ENCODE data around the gene FRMD4B. TPM values are rescaled to one million over a fixed set of nuclear protein-coding genes. Genes with fewer than 3 reads are reported as not detected.
A peak's percentile ranks its signal among the peaks of the same experiment; 100 is the strongest.

The FRMD4B gene
- total RNA-seq, 2 experiments from 2014 or later: not detected

DNA sequence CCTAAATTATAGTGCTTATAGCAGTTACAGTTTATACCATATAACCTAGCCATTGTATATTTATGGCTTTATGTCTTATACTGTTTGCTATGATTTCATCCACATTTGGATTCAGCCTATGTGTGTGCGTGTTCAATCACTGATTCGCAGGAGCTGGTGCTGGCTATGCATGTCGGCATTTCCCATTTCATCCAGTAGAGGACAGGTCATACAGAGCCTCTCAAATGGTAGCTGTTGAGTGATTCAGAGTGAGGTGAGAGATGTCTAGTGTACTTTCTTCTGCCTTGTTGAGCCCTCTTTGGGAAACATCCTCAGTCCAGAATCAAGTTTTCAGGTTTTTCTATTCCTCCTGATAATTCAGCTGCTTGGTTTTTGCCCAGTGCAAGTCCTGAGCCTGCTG, 76.1 kb downstream of the FRMD4B start:
- ChIA-PET POLR2A (interaction anchor here (0.7 kb wide), 2 partner anchors 11 to 531 kb away, joined by 3 to 4 read pairs; no protein-coding TSS in a partner anchor), CTCF (ENCODE audit: unreplicated experiment) (no interaction called here)
- no peaks in the 10 kb centered on the region for H4K20me1 ChIP-seq (ENCODE audit: insufficient read depth, low read length)
- no TSS peak for BruUV-seq (replicated peaks)
- H3K36me3 ChIP-seq (ENCODE audit: insufficient read depth, low read length): no peaks in the 10 kb centered on the region
- intact Hi-C loops (cut with micrococcal nuclease; ENCODE audit: unreplicated experiment): no loop called here
- H3K4me1 ChIP-seq (ENCODE audit: insufficient read depth, low read length, poor library complexity, severe bottlenecking): no peaks in the 10 kb centered on the region
- no peaks in the 10 kb centered on the region for H3K9me2 ChIP-seq (ENCODE audit: insufficient read depth, low read length)
- no peaks in the 10 kb centered on the region for H3K79me2 ChIP-seq (ENCODE audit: insufficient read depth, low read depth, low read length)
- H3K27ac ChIP-seq (ENCODE audit: low read depth, low read length, poor library complexity, severe bottlenecking): no peak overlapping the region
- TF ChIP-seq EZH2phosphoT487 (IDR thresholded peaks at IDR 0.05; ENCODE audit: borderline replicate concordance, low read depth, low read length): no peak
- TF ChIP-seq, protein P1, sequence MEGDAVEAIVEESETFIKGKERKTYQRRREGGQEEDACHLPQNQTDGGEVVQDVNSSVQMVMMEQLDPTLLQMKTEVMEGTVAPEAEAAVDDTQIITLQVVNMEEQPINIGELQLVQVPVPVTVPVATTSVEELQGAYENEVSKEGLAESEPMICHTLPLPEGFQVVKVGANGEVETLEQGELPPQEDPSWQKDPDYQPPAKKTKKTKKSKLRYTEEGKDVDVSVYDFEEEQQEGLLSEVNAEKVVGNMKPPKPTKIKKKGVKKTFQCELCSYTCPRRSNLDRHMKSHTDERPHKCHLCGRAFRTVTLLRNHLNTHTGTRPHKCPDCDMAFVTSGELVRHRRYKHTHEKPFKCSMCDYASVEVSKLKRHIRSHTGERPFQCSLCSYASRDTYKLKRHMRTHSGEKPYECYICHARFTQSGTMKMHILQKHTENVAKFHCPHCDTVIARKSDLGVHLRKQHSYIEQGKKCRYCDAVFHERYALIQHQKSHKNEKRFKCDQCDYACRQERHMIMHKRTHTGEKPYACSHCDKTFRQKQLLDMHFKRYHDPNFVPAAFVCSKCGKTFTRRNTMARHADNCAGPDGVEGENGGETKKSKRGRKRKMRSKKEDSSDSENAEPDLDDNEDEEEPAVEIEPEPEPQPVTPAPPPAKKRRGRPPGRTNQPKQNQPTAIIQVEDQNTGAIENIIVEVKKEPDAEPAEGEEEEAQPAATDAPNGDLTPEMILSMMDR (conservative IDR thresholded peaks at IDR 0.05; ENCODE audit: low read length): 0 out of 2 replicates have a peak, but pooled peaks have one; percentile 37
- DNase-seq (ENCODE audit: low spot score): no peak
- no peak overlapping the region for H3K4me3 ChIP-seq (ENCODE audit: low read depth, low read length, poor library complexity, severe bottlenecking)
- no peak overlapping the region for H3K4me2 ChIP-seq (ENCODE audit: low read length)
- no peak overlapping the region for H2AFZ ChIP-seq (ENCODE audit: low read length)
- no peaks in the 10 kb centered on the region for H3K9me3 ChIP-seq (ENCODE audit: low read length)

DNA sequence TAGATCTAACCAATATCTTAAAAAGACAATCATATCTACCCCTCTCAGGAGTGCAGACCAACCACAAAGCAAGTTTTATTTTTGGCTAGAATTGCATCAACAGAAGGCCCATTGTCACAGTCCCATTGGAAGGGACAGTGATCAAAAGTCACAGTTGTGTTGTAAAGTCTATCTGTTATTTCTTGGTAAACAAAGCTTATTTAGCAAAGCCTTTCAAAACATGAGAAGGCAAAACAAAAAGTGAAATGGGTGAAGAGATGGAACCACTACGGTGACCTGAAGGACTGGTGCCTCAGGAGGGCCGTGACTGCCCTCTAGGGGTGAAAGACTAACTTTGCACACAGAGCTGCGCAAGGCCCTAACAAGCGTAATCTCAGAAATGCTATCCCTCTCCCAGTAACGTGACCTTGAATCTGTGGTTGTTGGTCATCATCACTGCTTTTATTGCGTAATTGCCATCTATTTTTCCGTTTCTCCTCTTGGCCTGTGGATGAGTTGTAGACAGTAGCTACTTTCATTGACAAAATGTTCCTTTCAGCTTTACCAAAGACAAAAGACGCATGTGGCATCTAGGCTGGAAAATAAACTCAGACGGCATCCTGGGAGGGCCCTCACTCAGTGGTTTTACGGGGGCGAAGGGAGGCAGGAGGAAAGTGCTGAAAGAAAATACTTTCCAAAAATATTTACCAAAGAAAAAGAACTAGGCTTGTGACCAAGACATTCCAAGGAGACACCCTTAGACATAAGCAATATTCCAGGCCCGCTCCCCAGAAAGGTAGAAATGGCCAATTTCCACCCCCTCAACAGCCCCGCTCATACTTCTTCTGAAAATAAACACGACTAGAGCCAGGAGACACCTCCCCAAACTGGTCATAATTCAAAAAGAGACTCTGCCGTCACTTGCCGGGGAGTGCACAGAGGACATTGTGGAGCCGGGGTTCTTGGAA, 79.4 kb downstream of the FRMD4B start:
- peak; percentile 66 for DNase-seq (ENCODE audit: low spot score)
- intact Hi-C loops (cut with micrococcal nuclease; ENCODE audit: unreplicated experiment): loop anchor here (1.0 kb wide), 2 partner anchors 145 to 365 kb away; no protein-coding TSS in a partner anchor
- H3K4me2 ChIP-seq (ENCODE audit: low read length): no peak overlapping the region

More for the DNA sequence above, 79.4 kb downstream of the FRMD4B start:
- Histone ChIP-seq H3K27ac (ENCODE audit: low read depth, low read length, poor library complexity, severe bottlenecking) (no peak overlapping the region), H3K9me3 (ENCODE audit: low read length) (no peaks in the 10 kb centered on the region), H4K20me1 (ENCODE audit: insufficient read depth, low read length) (no peaks in the 10 kb centered on the region), H3K79me2 (ENCODE audit: insufficient read depth, low read depth, low read length) (no peaks in the 10 kb centered on the region), H3K9me2 (ENCODE audit: insufficient read depth, low read length) (no peaks in the 10 kb centered on the region), H2AFZ (ENCODE audit: low read length) (no peak overlapping the region), H3K4me1 (ENCODE audit: insufficient read depth, low read length, poor library complexity, severe bottlenecking) (no peaks in the 10 kb centered on the region), H3K4me3 (ENCODE audit: low read depth, low read length, poor library complexity, severe bottlenecking) (no peak overlapping the region), H3K36me3 (ENCODE audit: insufficient read depth, low read length) (no peaks in the 10 kb centered on the region)
- ChIA-PET CTCF (ENCODE audit: unreplicated experiment) (interaction anchor here (0.6 to 1.0 kb wide), 4 partner anchors 120 to 504 kb away, joined by 3 to 5 read pairs (median 3); no protein-coding TSS in a partner anchor), POLR2A (interaction anchor here (0.6 kb wide), 3 partner anchors 104 to 808 kb away, joined by 3 to 6 read pairs (median 3); no protein-coding TSS in a partner anchor)
- no TSS peak for BruUV-seq (replicated peaks)
- TF ChIP-seq, protein P1 (conservative IDR thresholded peaks at IDR 0.05; ENCODE audit: low read length): peak; percentile 90
- TF ChIP-seq EZH2phosphoT487 (IDR thresholded peaks at IDR 0.05; ENCODE audit: borderline replicate concordance, low read depth, low read length): no peak

Data from OCI-LY7 (cell line).